Measurements from ENCODE around the gene SPTBN5. TPM values are rescaled to one million over a fixed set of nuclear protein-coding genes. Genes with fewer than 3 reads are reported as not detected.

Gene SPTBN5
- total RNA-seq, 1 experiment from 2014 or later, result 0.96 TPM

DNA sequence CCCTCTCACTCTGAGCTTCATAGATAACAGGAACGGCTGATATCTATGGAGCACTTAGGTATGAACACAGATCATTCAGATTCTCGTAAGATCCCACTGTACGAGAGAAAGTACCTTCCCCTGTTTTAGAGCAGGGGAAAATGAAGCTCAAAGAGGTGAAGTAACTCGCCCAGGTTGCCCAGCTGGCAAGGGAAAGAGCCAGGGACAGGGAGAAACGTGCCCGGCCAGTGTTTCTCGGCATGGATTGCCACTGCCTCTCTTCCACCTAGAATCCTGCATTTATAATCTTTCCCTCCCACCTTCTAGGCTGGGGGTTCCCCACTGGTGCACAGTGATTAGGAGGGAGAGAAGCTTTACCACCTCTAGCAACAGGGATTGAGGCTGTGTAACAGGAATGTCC lies 39.5 kb upstream of the SPTBN5 start:
- no peaks in the 10 kb centered on the region for H3K27me3 ChIP-seq (ENCODE audit: insufficient read depth, low read length)
- CTCF ChIA-PET, result interaction anchor here (1.1 kb wide), 1 partner anchor 29 kb away, joined by 4 read pairs; no protein-coding TSS in a partner anchor

DNA sequence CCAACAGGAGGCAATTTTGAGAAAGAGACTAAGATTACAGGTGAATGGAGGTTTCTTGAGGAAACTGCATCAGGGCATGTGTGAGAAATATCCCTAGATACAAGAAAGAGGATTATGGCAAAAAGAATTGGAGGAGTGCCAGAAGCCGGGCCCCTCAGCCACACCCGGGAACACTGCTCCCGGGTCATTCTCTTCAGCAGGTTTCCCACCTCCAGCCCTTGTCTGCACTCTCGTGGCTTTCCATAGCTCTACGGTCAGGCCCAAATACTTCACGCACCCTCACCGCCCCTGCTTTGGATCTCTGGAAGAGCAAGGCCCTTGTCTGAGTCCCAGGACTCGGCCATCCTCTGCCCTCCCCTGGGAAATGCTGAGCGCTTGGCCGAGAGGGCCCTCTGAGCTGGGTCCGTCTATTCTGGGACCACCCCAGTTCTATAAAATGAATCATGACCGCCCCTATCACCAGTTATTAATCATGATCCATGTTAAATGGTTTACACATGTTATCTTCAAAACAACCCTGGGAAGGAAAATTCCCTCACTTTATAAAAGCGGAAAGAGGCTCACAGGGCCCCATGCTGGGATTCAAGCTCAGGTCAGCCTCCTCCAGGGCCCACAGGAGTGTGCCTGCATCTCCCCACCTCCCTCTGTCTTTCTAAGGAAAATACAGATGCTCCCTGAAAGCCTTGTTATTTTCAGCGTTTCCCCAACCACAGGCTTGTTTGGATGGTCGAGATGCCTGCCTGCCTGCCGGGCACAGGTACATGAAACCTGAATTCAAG lies 38.8 kb upstream of the SPTBN5 start:
- peaks cover 58% of the 10 kb centered on the region; the same call in 1 of the 2 replicates for H3K79me2 ChIP-seq (ENCODE audit: insufficient read depth, low read length)
- H3K4me2 ChIP-seq (ENCODE audit: low read length), result peak overlapping the region; percentile 78

More for the DNA sequence above, 39.5 kb upstream of the SPTBN5 start:
- Histone ChIP-seq H3K9me2 (ENCODE audit: insufficient read depth) (no peaks in the 10 kb centered on the region), H3K36me3 (ENCODE audit: control insufficient read depth in 1 of 2, insufficient read depth in 2 of 2, low read length in 2 of 2) (peaks cover 0 to 4% of the 10 kb centered on the region in 2 experiments; a peak in 1 of 4 replicates), H3K4me1 (ENCODE audit: control insufficient read depth in 1 of 2, insufficient read depth in 2 of 2, low read length in 2 of 2) (peaks cover 42 to 88% of the 10 kb centered on the region in 2 experiments), H3K9me3 (ENCODE audit: control insufficient read depth in 1 of 2, insufficient read depth in 1 of 2, low read depth in 1 of 2, low read length in 2 of 2) (no peaks in the 10 kb centered on the region; a peak in 1 of 4 replicates), H3K27ac (ENCODE audit: low read depth, low read length) (no peak overlapping the region), H3K79me2 (ENCODE audit: insufficient read depth, low read length) (peaks cover 52% of the 10 kb centered on the region; the same call in 1 of the 2 replicates), H3K9ac (ENCODE audit: low read length) (peak overlapping the region; percentile 51), H2AFZ (ENCODE audit: low read depth, low read length, poor library complexity, severe bottlenecking) (no peak overlapping the region), H3K4me3 (replicated peaks in 1 of 2; ENCODE audit: low read depth in 1 of 2, low read length in 2 of 2) (no peak overlapping the region), H3K4me2 (ENCODE audit: low read length) (peak overlapping the region; percentile 78), H4K20me1 (ENCODE audit: insufficient read depth) (no peaks in the 10 kb centered on the region)
- intact Hi-C loops (cut with micrococcal nuclease), result no loop called here
- BruUV-seq (replicated peaks), result no TSS peak
- RAD21 ChIA-PET (ENCODE audit: low non-redundant PET in 1 of 2, low total read pairs in 2 of 2, uncharacterized antibody in 2 of 2, unreplicated experiment in 2 of 2), result no interaction called here
- DNase-seq (ENCODE audit: low read depth, low spot score) (no peak), ATAC-seq (0 out of 2 replicates have a peak, but pooled peaks have one; percentile 6)
- POLR2A ChIA-PET, result no interaction called here
- TF ChIP-seq CEBPB (IDR thresholded peaks at IDR 0.05; ENCODE audit: low read depth) (no peak), TCF7L2 (IDR thresholded peaks at IDR 0.05; ENCODE audit: borderline replicate concordance, extremely low read depth, insufficient read depth, insufficient read length) (no peak)

More for the DNA sequence above, 38.8 kb upstream of the SPTBN5 start:
- CTCF ChIA-PET, result interaction anchor here (1.1 kb wide), 1 partner anchor 28 kb away, joined by 4 read pairs; no protein-coding TSS in a partner anchor
- Histone ChIP-seq H3K27me3 (ENCODE audit: insufficient read depth, low read length) (no peaks in the 10 kb centered on the region), H4K20me1 (ENCODE audit: insufficient read depth) (no peaks in the 10 kb centered on the region), H2AFZ (ENCODE audit: low read depth, low read length, poor library complexity, severe bottlenecking) (no peak overlapping the region), H3K9ac (ENCODE audit: low read length) (0 out of 2 replicates have a peak overlapping the region, but pooled peaks have one; percentile 51), H3K4me1 (ENCODE audit: control insufficient read depth in 1 of 2, insufficient read depth in 2 of 2, low read length in 2 of 2) (peaks cover 42 to 84% of the 10 kb centered on the region in 2 experiments), H3K27ac (ENCODE audit: low read depth, low read length) (no peak overlapping the region), H3K36me3 (ENCODE audit: control insufficient read depth in 1 of 2, insufficient read depth in 2 of 2, low read length in 2 of 2) (peaks cover 0 to 4% of the 10 kb centered on the region in 2 experiments; a peak in 1 of 4 replicates), H3K4me3 (replicated peaks in 1 of 2; ENCODE audit: low read depth in 1 of 2, low read length in 2 of 2) (no peak overlapping the region), H3K9me3 (ENCODE audit: control insufficient read depth in 1 of 2, insufficient read depth in 1 of 2, low read depth in 1 of 2, low read length in 2 of 2) (no peaks in the 10 kb centered on the region; a peak in 1 of 4 replicates), H3K9me2 (ENCODE audit: insufficient read depth) (no peaks in the 10 kb centered on the region)
- BruUV-seq (replicated peaks), result no TSS peak
- TF ChIP-seq, protein P1, sequence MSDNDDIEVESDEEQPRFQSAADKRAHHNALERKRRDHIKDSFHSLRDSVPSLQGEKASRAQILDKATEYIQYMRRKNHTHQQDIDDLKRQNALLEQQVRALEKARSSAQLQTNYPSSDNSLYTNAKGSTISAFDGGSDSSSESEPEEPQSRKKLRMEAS (IDR thresholded peaks at IDR 0.05), result no peak
- TF ChIP-seq ELF1 (IDR thresholded peaks at IDR 0.05; ENCODE audit: borderline replicate concordance, low read depth) (no peak), TCF7L2 (IDR thresholded peaks at IDR 0.05; ENCODE audit: borderline replicate concordance, extremely low read depth, insufficient read depth, insufficient read length) (no peak), RAD21 (IDR thresholded peaks at IDR 0.05; ENCODE audit: low read depth) (no peak), SP1 (IDR thresholded peaks at IDR 0.05; ENCODE audit: low read depth) (no peak), SIN3A (IDR thresholded peaks at IDR 0.05; ENCODE audit: low read depth) (no peak), EZH2 (IDR thresholded peaks at IDR 0.05) (no peak), CBX3 (IDR thresholded peaks at IDR 0.05; ENCODE audit: low read depth) (no peak), ZFX (IDR thresholded peaks at IDR 0.05) (no peak), FOSL1 (IDR thresholded peaks at IDR 0.05; ENCODE audit: low read depth) (no peak)
- TF ChIP-seq, protein P2, sequence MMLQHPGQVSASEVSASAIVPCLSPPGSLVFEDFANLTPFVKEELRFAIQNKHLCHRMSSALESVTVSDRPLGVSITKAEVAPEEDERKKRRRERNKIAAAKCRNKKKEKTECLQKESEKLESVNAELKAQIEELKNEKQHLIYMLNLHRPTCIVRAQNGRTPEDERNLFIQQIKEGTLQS (IDR thresholded peaks at IDR 0.05), result no peak
- TF ChIP-seq, protein P3, sequence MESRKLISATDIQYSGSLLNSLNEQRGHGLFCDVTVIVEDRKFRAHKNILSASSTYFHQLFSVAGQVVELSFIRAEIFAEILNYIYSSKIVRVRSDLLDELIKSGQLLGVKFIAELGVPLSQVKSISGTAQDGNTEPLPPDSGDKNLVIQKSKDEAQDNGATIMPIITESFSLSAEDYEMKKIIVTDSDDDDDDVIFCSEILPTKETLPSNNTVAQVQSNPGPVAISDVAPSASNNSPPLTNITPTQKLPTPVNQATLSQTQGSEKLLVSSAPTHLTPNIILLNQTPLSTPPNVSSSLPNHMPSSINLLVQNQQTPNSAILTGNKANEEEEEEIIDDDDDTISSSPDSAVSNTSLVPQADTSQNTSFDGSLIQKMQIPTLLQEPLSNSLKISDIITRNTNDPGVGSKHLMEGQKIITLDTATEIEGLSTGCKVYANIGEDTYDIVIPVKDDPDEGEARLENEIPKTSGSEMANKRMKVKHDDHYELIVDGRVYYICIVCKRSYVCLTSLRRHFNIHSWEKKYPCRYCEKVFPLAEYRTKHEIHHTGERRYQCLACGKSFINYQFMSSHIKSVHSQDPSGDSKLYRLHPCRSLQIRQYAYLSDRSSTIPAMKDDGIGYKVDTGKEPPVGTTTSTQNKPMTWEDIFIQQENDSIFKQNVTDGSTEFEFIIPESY (IDR thresholded peaks at IDR 0.05; ENCODE audit: extremely low read depth, insufficient replicate concordance, low read length), result no peak
- ATAC-seq (no peak), DNase-seq (ENCODE audit: low read depth, low spot score) (no peak)
- POLR2A ChIA-PET, result no interaction called here
- intact Hi-C loops (cut with micrococcal nuclease), result no loop called here
- RAD21 ChIA-PET (ENCODE audit: low non-redundant PET in 1 of 2, low total read pairs in 2 of 2, uncharacterized antibody in 2 of 2, unreplicated experiment in 2 of 2), result no interaction called here

All from HCT116 (cell line).